SHP77 (cell line): ENCODE measurements around the gene RANGAP1.

ENCODE experiments used
- DNase-seq, 2 experiments: peaks; one replicate each; lab custom pipeline; 2025; lab: John Stamatoyannopoulos, UW

Gene RANGAP1

DNA sequence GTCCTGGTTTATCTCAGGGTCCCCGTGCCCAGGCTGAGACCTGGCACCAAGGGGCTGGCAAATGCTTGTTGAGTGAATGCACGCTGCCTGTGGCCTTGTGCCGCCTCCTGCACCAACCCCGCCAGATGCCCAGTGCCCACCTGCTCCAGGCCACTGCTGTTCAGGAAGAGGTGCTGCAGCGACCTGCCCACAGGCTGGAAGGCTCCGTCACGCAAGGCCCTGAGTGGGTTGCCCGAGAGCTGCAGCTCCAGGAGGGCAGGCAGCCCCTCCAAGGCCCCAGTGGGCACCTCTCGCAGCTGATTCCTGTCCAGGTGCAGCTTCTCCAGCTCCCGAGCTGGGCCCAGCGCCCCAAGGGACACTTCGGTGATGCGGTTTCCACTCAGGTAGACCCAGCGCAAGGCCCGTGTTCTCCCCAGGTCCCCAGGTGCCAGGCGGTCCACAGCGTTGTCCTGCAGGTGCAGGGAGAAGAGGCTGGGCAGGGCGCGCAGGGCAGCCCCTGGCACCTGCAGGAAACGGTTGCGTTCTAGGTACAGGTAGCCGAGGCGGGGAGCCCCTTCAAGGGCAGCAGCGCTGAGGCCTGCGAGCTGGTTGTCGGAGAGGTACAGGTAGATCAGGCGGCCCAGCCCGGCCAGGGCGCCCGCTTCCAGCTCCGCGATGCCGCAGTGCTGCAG is 48.8 kb downstream of the RANGAP1 start:
- DNase-seq = no peak

- DNase-seq = no peak
Observed at GRCh38 chr22:41234815-41235695, 50.9 kb downstream of the RANGAP1 start.

GRCh38 chr22:41231369-41231768 is 54.6 kb downstream of the RANGAP1 start:
- DNase-seq = no peak

GRCh38 chr22:41230401-41230785 is 55.6 kb downstream of the RANGAP1 start:
- no peak for DNase-seq

- no peak for DNase-seq
Observed at GRCh38 chr22:41229730-41230400, 56.1 kb downstream of the RANGAP1 start.

- DNase-seq = no peak
Observed at GRCh38 chr22:41229215-41229614, 56.8 kb downstream of the RANGAP1 start.

DNA sequence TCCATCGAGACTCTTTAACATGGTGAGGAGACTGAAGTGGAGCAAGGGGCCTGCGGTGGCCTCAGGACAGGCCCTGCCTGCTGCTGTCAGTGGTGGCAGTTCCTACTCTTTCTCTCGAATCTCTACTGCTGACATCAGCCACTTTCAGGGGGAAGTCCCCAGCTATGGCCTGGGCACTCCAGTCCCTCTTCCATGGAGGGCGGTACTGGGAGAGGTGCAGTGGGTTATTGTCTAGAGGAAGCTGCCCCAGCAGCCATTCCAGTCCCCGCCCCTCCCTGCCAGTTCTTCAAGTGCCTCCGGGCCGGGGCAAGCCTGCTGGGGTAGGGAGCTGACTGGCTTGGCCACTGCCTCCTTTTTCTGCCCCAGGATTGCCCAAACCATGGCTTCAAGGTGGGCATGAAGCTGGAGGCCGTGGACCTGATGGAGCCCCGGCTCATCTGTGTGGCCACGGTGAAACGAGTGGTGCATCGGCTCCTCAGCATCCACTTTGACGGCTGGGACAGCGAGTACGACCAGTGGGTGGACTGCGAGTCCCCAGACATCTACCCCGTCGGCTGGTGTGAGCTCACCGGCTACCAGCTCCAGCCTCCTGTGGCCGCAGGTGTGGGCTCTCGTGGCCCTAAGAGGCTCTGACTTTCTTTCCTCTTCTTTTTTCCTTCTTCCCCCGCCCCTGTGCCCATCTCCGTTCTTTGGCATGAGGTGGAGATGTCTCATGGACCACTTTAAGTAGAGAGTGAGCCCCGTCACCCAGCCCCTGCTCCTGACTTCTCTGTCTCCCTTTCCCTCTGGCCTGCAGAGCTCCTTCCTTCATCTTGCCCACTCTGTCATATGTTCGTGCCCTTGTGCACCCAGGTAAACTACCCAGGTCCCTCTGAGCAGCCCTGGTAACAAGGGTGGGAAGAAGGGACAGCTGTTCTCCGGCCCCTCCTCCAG is 59.0 kb downstream of the RANGAP1 start:
- DNase-seq = no peak

- DNase-seq = no peak
Observed at GRCh38 chr22:41223535-41223934, 62.5 kb downstream of the RANGAP1 start.

GRCh38 chr22:41222846-41223507 is 63.0 kb downstream of the RANGAP1 start:
- DNase-seq = no peak

DNA sequence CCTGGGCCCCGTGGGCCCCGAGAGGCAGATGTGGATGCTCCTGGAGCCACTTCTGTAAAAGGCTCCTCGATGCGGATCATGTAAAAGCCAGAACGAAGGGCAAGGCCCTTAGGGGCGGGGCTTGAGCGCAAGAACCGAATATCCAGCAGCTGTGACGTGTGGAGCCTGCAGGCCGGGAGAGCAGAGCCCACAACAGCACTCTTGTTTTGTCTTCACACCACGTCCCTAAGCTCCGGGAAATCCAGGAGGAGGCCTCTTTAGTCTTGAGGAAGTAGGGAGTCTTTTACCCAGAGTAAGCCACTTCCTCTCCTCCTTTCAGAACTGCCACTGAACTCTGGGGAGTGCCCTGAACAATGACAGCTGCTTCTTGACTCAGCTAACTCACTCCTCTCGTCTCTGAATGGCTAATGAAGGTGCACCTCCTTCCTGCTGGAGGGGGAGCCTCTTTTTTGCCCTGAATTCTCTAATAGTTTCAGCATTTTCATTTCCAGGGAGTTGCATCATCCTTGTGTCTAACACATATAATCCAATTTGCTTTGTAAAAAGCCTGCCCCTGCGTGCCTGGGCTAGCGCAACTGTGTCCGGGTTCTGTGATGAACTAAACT is 68.3 kb downstream of the RANGAP1 start:
- peak; percentile 38 to 69 for DNase-seq

DNA sequence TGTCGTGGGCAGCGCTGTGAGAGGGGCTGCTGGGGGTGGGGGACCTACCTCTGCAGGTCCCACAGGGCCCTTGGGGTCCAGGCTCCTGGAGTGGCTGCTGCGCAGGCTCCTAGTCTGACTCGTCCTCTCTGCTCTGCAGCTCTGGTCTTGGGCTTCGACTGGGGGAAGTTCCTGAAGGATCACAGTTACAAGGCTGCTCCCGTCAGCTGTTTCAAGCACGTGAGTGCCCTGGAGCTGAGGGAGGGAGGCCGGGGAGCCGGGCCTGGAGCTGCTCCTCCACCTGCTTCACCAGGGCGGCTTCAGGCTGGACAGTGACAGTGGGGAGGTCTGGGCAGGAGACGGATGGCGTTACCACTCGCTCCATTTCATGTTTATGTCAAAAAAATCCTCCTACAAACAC is 69.0 kb downstream of the RANGAP1 start:
- DNase-seq = peak; percentile 53 to 70

DNA sequence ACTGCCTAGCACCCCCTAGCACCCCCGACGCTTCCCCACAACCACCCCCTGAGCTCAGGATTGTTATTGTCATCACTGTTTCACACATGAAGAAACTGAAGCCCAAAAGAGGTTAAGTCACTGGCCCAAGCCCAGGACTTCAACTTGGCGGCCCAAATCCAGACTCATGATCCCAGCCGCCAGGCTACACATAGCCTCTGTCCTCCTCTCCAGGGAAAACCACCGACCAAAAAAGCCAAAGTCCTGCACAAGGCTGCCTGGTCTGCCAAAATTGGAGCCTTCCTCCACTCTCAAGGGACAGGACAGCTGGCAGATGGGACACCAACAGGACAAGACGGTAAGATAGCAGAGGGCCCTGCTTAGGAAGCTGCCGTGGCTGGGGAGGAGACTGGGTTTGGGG is 70.1 kb downstream of the RANGAP1 start:
- DNase-seq = no peak

GRCh38 chr22:41215409-41215808 is 70.6 kb downstream of the RANGAP1 start:
- no peak for DNase-seq

GRCh38 chr22:41206719-41207118 is 79.3 kb downstream of the RANGAP1 start:
- no peak for DNase-seq

DNA sequence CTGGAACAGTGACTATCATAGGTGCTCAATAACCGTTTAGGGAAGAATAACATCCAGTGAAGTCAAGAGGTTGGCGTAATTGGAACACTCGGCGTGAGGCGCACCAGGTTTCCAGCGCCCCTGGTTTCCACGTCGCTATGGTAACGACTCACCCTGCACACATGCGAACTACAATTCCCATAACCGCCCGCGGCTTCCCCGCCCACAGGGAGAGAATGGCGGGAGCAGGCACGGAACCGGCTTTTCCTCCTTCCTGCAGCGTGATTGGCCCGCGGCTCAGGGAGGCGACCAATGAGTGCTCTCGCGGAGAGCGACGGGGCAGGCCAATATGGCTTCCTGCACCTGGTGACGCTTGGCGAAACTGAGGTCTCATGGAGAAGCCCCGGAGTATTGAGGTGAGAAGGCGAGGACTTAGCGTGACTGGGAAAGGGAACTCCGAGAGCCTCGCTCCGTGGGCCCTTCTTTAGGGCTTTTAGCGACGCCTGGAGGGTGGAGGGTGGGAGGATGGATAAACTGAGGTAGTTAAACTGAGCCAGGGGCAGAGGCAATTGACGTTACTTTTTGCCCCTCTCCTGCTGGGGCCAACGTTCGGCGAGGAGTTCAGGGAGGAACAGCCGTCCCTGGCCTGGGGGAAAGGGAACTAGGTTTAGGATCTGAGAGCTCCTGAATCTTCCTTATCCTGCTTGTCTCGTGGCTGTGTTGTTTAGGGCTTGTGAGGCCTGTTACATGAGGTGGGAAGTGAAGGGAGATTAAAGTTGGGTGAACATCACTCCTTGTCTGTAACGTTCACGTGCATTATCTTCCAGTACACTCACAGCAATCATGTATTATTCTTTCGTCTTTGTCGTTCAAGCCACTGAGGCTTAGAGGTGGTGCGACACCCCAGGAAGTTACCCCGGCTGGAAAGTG is 80.7 kb downstream of the RANGAP1 start, which contains the start of gene L3MBTL2:
TSS of gene L3MBTL2 (plus strand) at position 321 of the 909 bp plus-strand sequence. CDS start at position 372, 51 bp downstream.
- DNase-seq = peak; percentile 97 to 98

DNA sequence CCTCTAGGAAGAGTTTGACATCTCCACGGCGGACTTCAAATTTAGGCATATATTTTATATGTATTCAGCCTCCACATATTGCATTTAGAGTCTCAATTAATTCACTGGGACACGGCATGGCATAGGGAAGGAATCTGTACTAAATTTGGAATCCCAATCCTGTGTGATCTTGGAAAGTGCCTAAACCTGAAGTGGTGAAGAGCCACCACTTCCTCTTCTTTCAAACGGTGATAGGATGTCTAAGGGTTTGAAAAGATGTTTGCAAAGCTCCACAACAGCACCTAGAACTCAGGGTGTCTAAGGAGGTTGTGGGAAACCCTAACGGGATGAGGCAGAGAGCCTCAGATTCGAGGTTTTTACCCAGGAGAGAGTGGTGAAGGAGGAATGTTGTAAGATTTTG is 81.9 kb downstream of the RANGAP1 start:
- DNase-seq = no peak

DNA sequence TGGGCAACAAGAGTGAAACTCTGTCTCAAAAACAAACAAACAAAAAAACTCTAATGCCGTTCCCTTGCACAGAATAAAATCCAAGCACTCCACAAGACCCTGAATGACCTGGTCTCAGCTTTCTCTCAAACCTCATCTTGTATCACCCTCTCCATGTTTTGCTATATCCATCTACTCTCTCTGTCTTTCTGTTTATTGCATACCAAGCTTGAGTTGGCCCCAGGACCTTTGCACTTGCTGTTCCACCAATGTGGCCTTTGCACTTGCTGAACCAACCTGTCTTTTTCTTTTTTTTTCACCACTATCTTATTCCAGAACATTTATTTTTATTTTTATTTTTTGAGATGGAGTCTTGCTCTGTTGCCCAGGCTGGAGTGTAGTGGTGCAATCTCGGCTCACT is 82.9 kb downstream of the RANGAP1 start:
- no peak for DNase-seq

- no peak for DNase-seq
Observed at GRCh38 chr22:41201141-41201540, 84.8 kb downstream of the RANGAP1 start.

DNA sequence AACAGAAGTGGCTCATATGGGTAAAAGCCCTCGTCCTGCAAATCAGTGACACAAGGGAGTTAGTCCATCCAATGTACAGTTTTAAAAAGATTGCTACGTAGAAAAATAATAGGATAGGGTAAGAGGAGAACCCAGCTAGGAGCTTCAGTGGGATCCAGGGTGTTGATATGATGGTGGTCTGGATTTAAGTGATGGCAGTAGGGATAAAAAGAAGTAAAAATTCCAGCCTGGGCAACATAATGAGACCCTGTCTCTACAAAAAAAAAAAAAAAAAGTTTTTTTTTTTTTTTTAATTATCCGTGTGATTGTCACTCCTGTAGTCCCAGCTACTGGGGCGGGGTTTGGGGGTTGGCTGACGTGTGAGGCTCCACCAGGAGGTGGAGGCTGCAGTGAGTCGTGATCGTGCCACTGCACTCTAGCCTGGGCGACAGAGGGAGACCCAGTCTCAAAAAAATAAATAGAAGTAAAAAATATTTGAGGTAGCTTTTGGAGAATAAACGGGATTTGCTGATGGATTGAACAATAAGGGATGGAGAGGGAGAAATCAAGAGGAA is 87.9 kb downstream of the RANGAP1 start:
- no peak for DNase-seq
